Naive thymus-derived CD4-positive, alpha-beta T cell (primary cell): ENCODE measurements around the gene NRM. TPM values are rescaled to one million over a fixed set of nuclear protein-coding genes. Genes with fewer than 3 reads are reported as not detected.
A peak's percentile ranks its signal among the peaks of the same experiment; 100 is the strongest.

Source experiments
- ATAC-seq: fragments of 150-1000 bp; cut with Tn5 transposase; 2 replicates; pipeline ENCODE4 v1.10.0; 2021; ENCODE audit warnings: mild to moderate bottlenecking, moderate library complexity
- CTCF ChIA-PET: fragments of 350-600 bp; sonication (Branson Sonifier 250); formaldehyde crosslinking; loops from one replicate; lab custom pipeline; 2021; ENCODE audit warnings: antibody characterized with exemption; lab: Charles Lee
- POLR2A ChIA-PET: fragments of 350-600 bp; sonication (Branson Sonifier 250); formaldehyde crosslinking; loops from one replicate; lab custom pipeline; 2021; ENCODE audit warnings: antibody characterized with exemption, inconsistent platforms; lab: Charles Lee
- DNase-seq, 9 donors: peaks; one replicate each; pipeline versions ENCODE4 v3.0.0 to v3.0.0-alpha.2; 2020 to 2022; ENCODE audit warnings: mixed read lengths in 1 of 9
- H3K27ac ChIP-seq: one replicate; pipeline ENCODE4 v1.7.0; 2013; ENCODE audit warnings: mild to moderate bottlenecking, low read depth, low read length, moderate library complexity
- H3K27me3 ChIP-seq, 2 donors: one replicate each; pipeline ENCODE4 v1.7.0; 2013; ENCODE audit warnings: low read length in 2 of 2, mild to moderate bottlenecking in 2 of 2, moderate library complexity in 2 of 2; ENCODE audit not compliant: control insufficient read depth in 2 of 2, insufficient read depth in 2 of 2
- H3K36me3 ChIP-seq, 3 experiments: 1 replicate in 2 of 3; 2 replicates in 1 of 3; pipeline ENCODE4 v1.7.0; 2013; ENCODE audit warnings: low read length in 3 of 3, mild to moderate bottlenecking in 3 of 3, moderate library complexity in 1 of 3; ENCODE audit not compliant: insufficient read depth in 3 of 3, control insufficient read depth in 2 of 3
- H3K4me1 ChIP-seq, 2 donors: one replicate each; pipeline ENCODE4 v1.7.0; 2013; ENCODE audit warnings: low read length in 2 of 2, mild to moderate bottlenecking in 2 of 2, moderate library complexity in 1 of 2; ENCODE audit not compliant: control insufficient read depth in 2 of 2, insufficient read depth in 2 of 2
- H3K4me3 ChIP-seq: 2 replicates; pipeline ENCODE4 v1.7.0; 2013; ENCODE audit warnings: mild to moderate bottlenecking, low read length
- H3K9me3 ChIP-seq, 3 experiments: 1 replicate in 2 of 3; 2 replicates in 1 of 3; pipeline ENCODE4 v1.7.0; 2013; ENCODE audit warnings: low read length in 3 of 3; ENCODE audit not compliant: control insufficient read depth in 2 of 3
- H3K27ac Mint-ChIP-seq, 9 donors: one replicate each; pipeline ENCODE4 v1.8.0; 2020 to 2022; ENCODE audit warnings: mixed read lengths in 9 of 9, mild to moderate bottlenecking in 8 of 9, moderate library complexity in 5 of 9, inconsistent platforms in 2 of 9
- H3K27me3 Mint-ChIP-seq, 5 donors: one replicate each; pipeline ENCODE4 v1.8.0; 2021 to 2022; ENCODE audit warnings: mixed read lengths in 5 of 5, mild to moderate bottlenecking in 1 of 5
- H3K36me3 Mint-ChIP-seq, 5 donors: one replicate each; pipeline ENCODE4 v1.8.0; 2020 to 2022; ENCODE audit warnings: mixed read lengths in 5 of 5, mild to moderate bottlenecking in 3 of 5, inconsistent platforms in 1 of 5
- H3K4me1 Mint-ChIP-seq, 7 donors: one replicate each; pipeline ENCODE4 v1.8.0; 2020 to 2022; ENCODE audit warnings: mixed read lengths in 7 of 7, mild to moderate bottlenecking in 3 of 7, inconsistent platforms in 1 of 7
- H3K4me3 Mint-ChIP-seq, 10 donors: one replicate each; pipeline ENCODE4 v1.8.0; 2020 to 2022; ENCODE audit warnings: mild to moderate bottlenecking in 10 of 10, mixed read lengths in 10 of 10, moderate library complexity in 6 of 10, inconsistent platforms in 2 of 10
- H3K9me3 Mint-ChIP-seq, 11 donors: one replicate each; pipeline ENCODE4 v1.8.0; 2020 to 2022; ENCODE audit warnings: mixed read lengths in 11 of 11, mild to moderate bottlenecking in 4 of 11, inconsistent platforms in 1 of 11, moderate library complexity in 1 of 11
- intact Hi-C, 2 donors: fragments of 100-400 bp; cut with micrococcal nuclease; formaldehyde crosslinking; loops; one replicate each; pipeline ENCODE4 v1.15.1; 2023
- polyA plus RNA-seq, 2 donors: library from polyadenylated mRNA; unstranded; fragments of 300-500 nt; fragmentation: Illumina TruSeq; gene quantifications; one replicate each; pipeline ENCODE4 v1.2.3, GENCODE V29; 2021
- total RNA-seq, 6 experiments: library from RNA in 5 of 6; stranded (reverse) in 5 of 6; gene quantifications; 1 replicate in 5 of 6; 2 replicates in 1 of 6; pipeline ENCODE4 v1.2.3 and lab custom pipeline; 2021 to 2026

Gene NRM
- total and polyA plus RNA-seq, 7 experiments from 2014 or later: 2.3 to 29.4 (median 6.3) TPM

- H3K9me3 ChIP-seq: no peaks in the 10 kb centered on the region
- ChIA-PET CTCF (interaction anchor here (0.5 to 8.9 kb wide), 7 partner anchors 13 to 412 kb away, joined by 3 to 304 read pairs (median 3); partner anchors contain the start of genes MDC1 and TUBB), POLR2A (interaction anchor here (0.6 to 15.7 kb wide), 20 partner anchors 8 to 206 kb away, joined by 3 to 499 read pairs (median 4); partner anchors contain the start of genes DHX16, MDC1, MRPS18B and NRM)
- peak overlapping the region; percentile 95 to 99 (median 97) for H3K27ac Mint-ChIP-seq
- H3K27me3 Mint-ChIP-seq: no peaks in the 10 kb centered on the region
- peaks cover 3 to 49% (median 9%) of the 10 kb centered on the region in 3 experiments for H3K36me3 ChIP-seq
- H3K9me3 Mint-ChIP-seq: peaks cover 0 to 5% (median 0%) of the 10 kb centered on the region in 11 donors
- H3K4me1 Mint-ChIP-seq: peaks cover 30 to 44% (median 34%) of the 10 kb centered on the region in 7 donors
- H3K4me3 ChIP-seq: peak overlapping the region; percentile 98
- peak; percentile 81 for ATAC-seq
- peak overlapping the region; percentile 90 to 100 (median 97) for H3K4me3 Mint-ChIP-seq
- H3K27me3 ChIP-seq: no peaks in the 10 kb centered on the region
- intact Hi-C loops: loop anchor here (1.0 to 5.0 kb wide), 12 partner anchors 9 to 675 kb away; partner anchors contain the start of genes GNL1 (in 2 of the 2), MDC1 (in 2 of the 2), MRPS18B (in 2 of the 2) and PPP1R10 (in 2 of the 2)
- peak overlapping the region; percentile 95 for H3K27ac ChIP-seq
- peaks cover 24 to 74% (median 29%) of the 10 kb centered on the region in 5 donors for H3K36me3 Mint-ChIP-seq
- peaks cover 5 to 24% of the 10 kb centered on the region in 2 donors for H3K4me1 ChIP-seq
- DNase-seq: peak; percentile 69 to 93 (median 89)
Observed at GRCh38 chr6:30682143-30683117, 8.4 kb downstream of the NRM start.

DNA sequence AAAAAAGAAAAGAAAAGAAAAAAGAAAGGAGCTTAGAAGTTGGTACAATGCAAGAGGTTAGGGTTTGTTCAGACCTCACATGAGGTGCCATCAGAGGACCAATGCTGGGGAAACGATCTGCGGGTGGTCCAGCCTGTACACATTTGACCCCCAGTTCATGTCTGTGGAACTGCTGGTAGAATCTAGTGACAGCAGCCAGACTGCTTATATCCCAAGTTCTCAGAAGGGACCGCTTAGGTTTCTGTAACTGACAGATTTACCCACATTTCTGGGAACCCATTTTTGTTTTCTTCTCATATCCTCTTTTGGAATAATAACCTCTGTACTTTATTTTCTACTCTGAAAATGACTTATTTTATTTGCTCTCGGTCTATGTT is 9.0 kb downstream of the NRM start:
- H3K36me3 Mint-ChIP-seq: peaks cover 24 to 76% (median 32%) of the 10 kb centered on the region in 5 donors
- ATAC-seq (no peak), DNase-seq (peak in 1 of 9 donors; percentile 27)

GRCh38 chr6:30679765-30680535 is 10.8 kb downstream of the NRM start:
- ChIA-PET CTCF (interaction anchor here (0.6 to 8.9 kb wide), 14 partner anchors 12 to 139 kb away, joined by 3 to 304 read pairs (median 8); partner anchors contain the start of genes MDC1, MRPS18B, NRM and PPP1R10), POLR2A (interaction anchor here (1.2 to 15.7 kb wide), 9 partner anchors 11 to 65 kb away, joined by 4 to 499 read pairs (median 18); partner anchors contain the start of genes MDC1, MRPS18B, NRM and PPP1R10)
- ATAC-seq (no peak), DNase-seq (no peak)
- Histone ChIP-seq H3K36me3 (peaks cover 10 to 50% (median 28%) of the 10 kb centered on the region in 3 experiments), H3K27ac (peak overlapping the region; percentile 95), H3K9me3 (no peaks in the 10 kb centered on the region), H3K4me1 (peaks cover 5 to 24% of the 10 kb centered on the region in 2 donors), H3K27me3 (no peaks in the 10 kb centered on the region), H3K4me3 (peak overlapping the region; percentile 98)
- Mint-ChIP-seq H3K36me3 (peaks cover 16 to 71% (median 33%) of the 10 kb centered on the region in 5 donors), H3K27ac (peak overlapping the region; percentile 85 to 99 (median 97)), H3K27me3 (no peaks in the 10 kb centered on the region), H3K9me3 (peaks cover 0 to 5% (median 0%) of the 10 kb centered on the region in 11 donors), H3K4me1 (peaks cover 22 to 47% (median 40%) of the 10 kb centered on the region in 7 donors), H3K4me3 (peak overlapping the region; percentile 90 to 100 (median 97))
- intact Hi-C loops: loop anchor here (1.0 to 10.0 kb wide), 8 partner anchors 42 to 477 kb away; partner anchors contain the start of genes CCHCR1 (in 1 of the 2) and TCF19 (in 1 of the 2)

More for the DNA sequence above, 9.0 kb downstream of the NRM start:
- Mint-ChIP-seq H3K4me1 (peaks cover 30 to 46% (median 34%) of the 10 kb centered on the region in 7 donors), H3K9me3 (peaks cover 0 to 5% (median 0%) of the 10 kb centered on the region in 11 donors), H3K27ac (peak overlapping the region; percentile 95 to 99 (median 97)), H3K4me3 (peak overlapping the region; percentile 90 to 100 (median 97)), H3K27me3 (no peaks in the 10 kb centered on the region)
- ChIA-PET POLR2A (interaction anchor here (0.6 to 15.7 kb wide), 16 partner anchors 9 to 188 kb away, joined by 3 to 499 read pairs (median 8); partner anchors contain the start of genes DHX16, MDC1, MRPS18B and NRM), CTCF (interaction anchor here (0.5 to 8.9 kb wide), 8 partner anchors 38 to 412 kb away, joined by 3 to 304 read pairs (median 4); partner anchors contain the start of genes MDC1 and TUBB)
- Histone ChIP-seq H3K4me3 (peak overlapping the region; percentile 98), H3K9me3 (no peaks in the 10 kb centered on the region), H3K4me1 (peaks cover 5 to 24% of the 10 kb centered on the region in 2 donors), H3K27ac (peak overlapping the region; percentile 95), H3K36me3 (peaks cover 3 to 52% (median 16%) of the 10 kb centered on the region in 3 experiments), H3K27me3 (no peaks in the 10 kb centered on the region)
- intact Hi-C loops: loop anchor here (1.0 to 5.0 kb wide), 12 partner anchors 9 to 676 kb away; partner anchors contain the start of genes GNL1 (in 2 of the 2), MDC1 (in 2 of the 2), MRPS18B (in 2 of the 2) and PPP1R10 (in 2 of the 2)

DNA sequence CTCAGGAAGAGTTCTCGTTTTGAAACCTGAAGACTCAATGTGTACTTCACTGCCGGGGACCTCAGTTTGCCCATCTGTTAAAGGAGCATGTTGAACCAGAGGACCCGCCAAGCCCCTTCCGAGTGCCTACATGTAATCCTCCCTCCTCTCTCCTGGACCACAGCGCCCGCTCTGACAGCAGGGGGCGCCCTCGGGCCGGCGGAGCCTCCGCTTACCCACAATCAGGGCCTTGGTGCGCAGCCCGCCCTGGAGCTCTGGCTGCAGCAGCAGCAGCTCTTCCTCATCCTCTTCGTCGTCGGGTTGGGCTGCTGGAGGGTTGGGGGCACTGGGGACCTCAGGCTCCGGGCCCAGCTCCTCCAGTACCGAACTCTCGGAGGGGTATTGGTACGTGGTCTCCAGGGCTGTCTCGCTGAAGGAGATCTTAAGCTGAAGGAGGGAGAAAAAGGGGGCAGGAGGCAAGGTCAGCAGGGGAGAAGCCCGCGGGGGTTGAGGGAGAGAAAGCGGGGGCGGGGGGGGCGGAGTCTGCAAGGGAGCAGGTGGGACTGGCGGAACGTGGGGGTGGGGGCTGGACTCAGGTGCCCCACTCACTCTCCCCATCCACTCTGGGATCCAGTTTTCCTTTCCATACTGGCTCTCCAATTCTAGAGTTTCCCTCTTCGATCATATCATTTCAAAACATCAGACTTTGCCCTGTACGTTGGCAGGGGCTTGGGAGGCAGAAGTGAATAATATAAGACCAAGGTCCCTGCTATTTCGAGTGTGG is 11.6 kb downstream of the NRM start:
- ChIA-PET POLR2A (interaction anchor here (0.5 to 15.7 kb wide), 12 partner anchors 8 to 1840 kb away, joined by 3 to 499 read pairs (median 7); partner anchors contain the start of genes GNL1, MDC1, MRPS18B and NRM), CTCF (interaction anchor here (0.6 to 8.9 kb wide), 21 partner anchors 8 to 408 kb away, joined by 3 to 304 read pairs (median 4); partner anchors contain the start of genes MDC1, MRPS18B, NRM and PPP1R10)
- DNase-seq: peak; percentile 86 to 97 (median 92)
- peaks cover 20 to 47% (median 38%) of the 10 kb centered on the region in 7 donors for H3K4me1 Mint-ChIP-seq
- H3K9me3 Mint-ChIP-seq: peaks cover 0 to 3% (median 0%) of the 10 kb centered on the region in 11 donors
- Histone ChIP-seq H3K4me3 (peak overlapping the region; percentile 98), H3K27ac (peak overlapping the region; percentile 95), H3K36me3 (peaks cover 10 to 46% (median 28%) of the 10 kb centered on the region in 3 experiments), H3K27me3 (no peaks in the 10 kb centered on the region), H3K4me1 (peaks cover 5 to 24% of the 10 kb centered on the region in 2 donors), H3K9me3 (no peaks in the 10 kb centered on the region)
- intact Hi-C loops: loop anchor here (1.0 to 10.0 kb wide), 5 partner anchors 43 to 408 kb away; no protein-coding TSS in a partner anchor
- no peaks in the 10 kb centered on the region for H3K27me3 Mint-ChIP-seq
- H3K27ac Mint-ChIP-seq: peak overlapping the region; percentile 85 to 99 (median 97)
- peaks cover 12 to 65% (median 31%) of the 10 kb centered on the region in 5 donors for H3K36me3 Mint-ChIP-seq
- peak overlapping the region; percentile 90 to 100 (median 97) for H3K4me3 Mint-ChIP-seq
- peak; percentile 65 for ATAC-seq
